ENCODE data around the gene LAMTOR2. TPM values are rescaled to one million over a fixed set of nuclear protein-coding genes. Genes with fewer than 3 reads are reported as not detected.
A peak's percentile ranks its signal among the peaks of the same experiment; 100 is the strongest.

Gene LAMTOR2
- total RNA-seq, 1 experiment from 2014 or later: 50.6 TPM

DNA sequence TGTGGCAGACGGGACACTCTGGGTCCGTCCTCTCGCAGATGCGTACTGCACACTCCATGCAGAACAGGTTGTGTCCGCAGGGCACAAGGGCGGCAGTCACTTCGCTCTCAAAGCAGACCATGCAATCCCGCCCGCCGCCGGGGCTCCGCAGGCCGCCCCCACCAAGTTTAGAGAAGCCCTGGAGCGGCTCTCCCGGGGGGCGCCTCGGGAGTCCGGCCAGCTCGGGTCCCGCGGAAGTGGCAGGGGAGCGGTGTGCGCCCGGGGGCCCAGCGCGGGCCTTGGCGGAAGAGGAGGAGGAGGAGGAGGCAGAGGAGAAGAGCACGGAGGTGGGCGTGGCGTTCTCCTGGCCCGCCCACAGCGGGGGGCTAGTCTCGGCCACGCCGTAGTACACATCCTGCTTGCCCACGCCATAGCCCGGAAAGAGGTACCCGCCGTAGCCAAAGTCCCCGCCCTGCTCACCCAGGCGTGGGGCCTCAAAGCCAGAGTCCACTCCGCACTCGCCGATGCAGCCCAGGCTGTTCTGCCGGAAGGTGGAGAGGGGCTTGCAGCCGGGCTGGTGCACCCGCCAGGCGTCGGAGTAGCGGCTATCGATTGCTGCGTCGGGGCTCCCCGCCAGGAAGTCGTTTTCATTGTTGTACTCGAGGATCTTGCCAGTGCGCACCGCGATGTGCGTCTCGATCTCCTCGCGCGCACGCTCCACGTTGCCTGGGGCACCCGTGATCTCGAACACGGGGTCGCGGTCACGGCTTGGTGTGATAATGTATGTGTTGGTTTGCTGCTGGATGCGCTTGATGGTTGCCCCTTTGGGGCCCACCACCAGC lies 22.2 kb downstream of the LAMTOR2 start:
- peak overlapping the region; percentile 61 to 86 (median 73); a peak in 5 of 7 replicates for H3K27ac Mint-ChIP-seq
- H3K23ac ChIP-seq (ENCODE audit: insufficient read length, low read depth, low read length): no peak overlapping the region
- H4K20me1 ChIP-seq (ENCODE audit: control insufficient read depth, insufficient read depth, insufficient read length): no peaks in the 10 kb centered on the region
- no peak overlapping the region for H2BK120ac ChIP-seq (ENCODE audit: low read depth, low read length, poor library complexity, severe bottlenecking)
- H3K23me2 ChIP-seq (ENCODE audit: insufficient read length, low read depth, low read length, poor library complexity, severe bottlenecking): peaks cover 13% of the 10 kb centered on the region
- no peak overlapping the region for H3K4ac ChIP-seq (ENCODE audit: low read depth, low read length)
- TF ChIP-seq, protein P1, sequence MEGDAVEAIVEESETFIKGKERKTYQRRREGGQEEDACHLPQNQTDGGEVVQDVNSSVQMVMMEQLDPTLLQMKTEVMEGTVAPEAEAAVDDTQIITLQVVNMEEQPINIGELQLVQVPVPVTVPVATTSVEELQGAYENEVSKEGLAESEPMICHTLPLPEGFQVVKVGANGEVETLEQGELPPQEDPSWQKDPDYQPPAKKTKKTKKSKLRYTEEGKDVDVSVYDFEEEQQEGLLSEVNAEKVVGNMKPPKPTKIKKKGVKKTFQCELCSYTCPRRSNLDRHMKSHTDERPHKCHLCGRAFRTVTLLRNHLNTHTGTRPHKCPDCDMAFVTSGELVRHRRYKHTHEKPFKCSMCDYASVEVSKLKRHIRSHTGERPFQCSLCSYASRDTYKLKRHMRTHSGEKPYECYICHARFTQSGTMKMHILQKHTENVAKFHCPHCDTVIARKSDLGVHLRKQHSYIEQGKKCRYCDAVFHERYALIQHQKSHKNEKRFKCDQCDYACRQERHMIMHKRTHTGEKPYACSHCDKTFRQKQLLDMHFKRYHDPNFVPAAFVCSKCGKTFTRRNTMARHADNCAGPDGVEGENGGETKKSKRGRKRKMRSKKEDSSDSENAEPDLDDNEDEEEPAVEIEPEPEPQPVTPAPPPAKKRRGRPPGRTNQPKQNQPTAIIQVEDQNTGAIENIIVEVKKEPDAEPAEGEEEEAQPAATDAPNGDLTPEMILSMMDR (conservative IDR thresholded peaks at IDR 0.05): no peak
- DNase-seq: peak; percentile 80
- H3T11ph ChIP-seq (ENCODE audit: low read length): no peak overlapping the region
- no peaks in the 10 kb centered on the region; a peak in 1 of 5 replicates for H3K9me3 Mint-ChIP-seq
- H4K5ac ChIP-seq (ENCODE audit: insufficient read length, low read depth, low read length): no peak overlapping the region
- H2BK15ac ChIP-seq (ENCODE audit: low read depth, low read length): no peak overlapping the region
- H3K4me1 Mint-ChIP-seq: peaks cover 75 to 81% of the 10 kb centered on the region in 2 experiments
- H3K27me3 ChIP-seq (ENCODE audit: insufficient read depth, low read length): no peaks in the 10 kb centered on the region
- H3K56ac ChIP-seq (ENCODE audit: insufficient read length, low read depth, low read length): no peak overlapping the region
- H3K27ac ChIP-seq (ENCODE audit: insufficient read length, low read depth, low read length): no peak overlapping the region
- H2BK20ac ChIP-seq (ENCODE audit: low read depth, low read length, poor library complexity, severe bottlenecking): no peak overlapping the region
- no peaks in the 10 kb centered on the region for H3K79me1 ChIP-seq (ENCODE audit: insufficient read depth, low read depth, low read length, poor library complexity, severe bottlenecking)
- no peak overlapping the region for H2AFZ ChIP-seq (ENCODE audit: low read length)
- peaks cover 32% of the 10 kb centered on the region for H3K4me1 ChIP-seq (ENCODE audit: insufficient read depth, low read length)
- no peaks in the 10 kb centered on the region for H3K9me3 ChIP-seq (ENCODE audit: control insufficient read depth, low read depth, low read length)
- H4K91ac ChIP-seq (ENCODE audit: insufficient read length, low read depth, low read length): no peak overlapping the region
- no peak overlapping the region for H2BK12ac ChIP-seq (ENCODE audit: insufficient read length, low read depth, low read length)
- no peak overlapping the region for H3K18ac ChIP-seq (ENCODE audit: insufficient read length, low read depth, low read length)
- peak overlapping the region; percentile 46 to 65 for H3K4me3 Mint-ChIP-seq
- no peaks in the 10 kb centered on the region for H3K27me3 Mint-ChIP-seq (ENCODE audit: low read depth)
- H3K14ac ChIP-seq (ENCODE audit: insufficient read depth, low read length): no peak overlapping the region; the same call in 1 of the 2 replicates
- no peak overlapping the region for H4K8ac ChIP-seq (replicated peaks; ENCODE audit: insufficient read length, low read depth, low read length)
- no peak overlapping the region for H3K9ac ChIP-seq (ENCODE audit: extremely low read depth, insufficient read length, low read length)
- no peak overlapping the region for H2BK5ac ChIP-seq (ENCODE audit: insufficient read length, low read length)
- peaks cover 20 to 61% (median 57%) of the 10 kb centered on the region in 3 experiments; a peak in 6 of 7 replicates for H3K36me3 Mint-ChIP-seq (ENCODE audit: insufficient read depth in 1 of 3, low read depth in 3 of 3)
- peaks cover 23% of the 10 kb centered on the region; the same call in 1 of the 2 replicates for H3K79me2 ChIP-seq (ENCODE audit: insufficient read depth, low read length)
- H2AK5ac ChIP-seq (ENCODE audit: insufficient read length, low read length): no peak overlapping the region
- no CpG with 5 or more reads among the region's 73 CpGs for WGBS (ENCODE audit: extremely low coverage, insufficient read length, low lambda C conversion rate)
- peak overlapping the region; percentile 0 for H3K4me2 ChIP-seq (ENCODE audit: insufficient read depth, insufficient read length, low read length)

Measured in H9 (cell line).